NCI-H128 (cell line): Measurements from ENCODE around the gene LSM14B.
"Not testable (repeated sequence)": the region's sequence is repeated elsewhere in the genome, so short reads cannot be mapped to it uniquely, and the experiment has no call there.

Experiments used
- DNase-seq: peaks from one replicate; lab custom pipeline; 2025; ENCODE audit not compliant: unreplicated experiment; lab: John Stamatoyannopoulos, UW

Gene LSM14B

DNA sequence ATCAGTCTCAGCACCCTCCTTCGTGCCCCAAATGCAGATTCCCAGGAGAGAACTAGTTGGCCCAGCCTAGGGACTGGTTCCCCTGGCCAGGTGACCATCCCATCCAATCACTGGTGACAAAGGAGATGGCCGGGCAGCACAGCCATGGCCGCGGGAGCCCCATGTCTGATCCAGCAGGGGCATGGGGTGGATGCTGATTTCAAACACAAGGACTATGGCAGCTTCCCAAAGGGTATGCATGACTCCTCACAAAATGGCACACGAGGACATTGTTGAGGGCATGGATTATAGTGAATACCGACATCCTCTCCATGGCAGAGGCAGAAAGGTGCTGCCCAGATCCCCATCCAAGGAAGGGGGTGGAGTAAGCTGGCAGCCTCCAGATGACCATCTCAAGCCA is 9.9 kb upstream of the LSM14B start:
- no peak for DNase-seq

DNA sequence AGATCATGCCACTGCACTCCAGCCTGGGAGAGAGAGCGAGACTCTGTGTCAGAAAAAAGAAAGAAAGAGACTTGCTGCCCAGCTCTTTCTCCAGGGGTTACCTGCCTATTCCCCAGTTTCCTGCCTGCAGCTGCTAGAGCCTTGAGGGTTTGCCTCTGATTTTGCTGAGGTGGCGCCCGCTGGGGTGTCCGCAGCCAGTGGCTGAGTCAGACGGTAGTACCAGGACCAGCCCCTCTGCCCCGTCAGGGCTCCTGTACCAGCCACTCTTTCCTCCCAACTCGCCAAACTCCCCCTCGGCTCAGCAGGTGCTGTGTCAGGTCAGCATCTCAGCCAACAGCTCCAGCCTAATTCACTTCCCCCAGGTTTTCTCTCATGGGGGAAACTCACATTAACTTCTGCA is 7.4 kb upstream of the LSM14B start:
- no peak for DNase-seq

DNA sequence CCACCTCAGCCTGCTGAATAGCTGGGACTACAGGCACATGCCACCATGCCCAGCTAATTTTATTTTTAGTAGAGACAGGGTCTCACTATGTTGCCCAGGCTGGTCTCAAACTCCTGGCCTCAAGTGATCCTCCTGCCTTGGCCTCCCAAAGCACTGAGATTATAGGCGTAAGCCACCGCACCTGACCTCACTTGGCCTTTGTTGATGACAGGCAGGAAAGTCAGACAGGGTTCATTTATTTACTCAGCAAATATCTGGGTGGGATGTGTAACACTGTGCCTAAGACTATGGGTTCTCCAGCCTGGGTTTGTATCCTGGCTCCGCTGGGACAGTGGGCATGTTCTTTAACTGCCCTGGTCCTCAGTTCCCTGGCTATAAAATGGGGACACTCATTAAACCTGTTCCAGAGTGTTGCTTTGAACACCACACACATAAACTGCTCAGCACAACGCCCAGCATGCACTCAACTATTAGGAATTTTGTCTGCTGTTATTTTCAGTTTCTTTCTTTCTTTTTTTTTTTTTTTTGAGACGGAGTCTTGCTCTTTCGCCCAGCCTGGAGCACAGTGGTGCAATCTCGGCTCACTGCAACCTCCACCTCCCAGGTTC is 6.4 kb upstream of the LSM14B start:
- DNase-seq = not testable (repeated sequence)

DNA sequence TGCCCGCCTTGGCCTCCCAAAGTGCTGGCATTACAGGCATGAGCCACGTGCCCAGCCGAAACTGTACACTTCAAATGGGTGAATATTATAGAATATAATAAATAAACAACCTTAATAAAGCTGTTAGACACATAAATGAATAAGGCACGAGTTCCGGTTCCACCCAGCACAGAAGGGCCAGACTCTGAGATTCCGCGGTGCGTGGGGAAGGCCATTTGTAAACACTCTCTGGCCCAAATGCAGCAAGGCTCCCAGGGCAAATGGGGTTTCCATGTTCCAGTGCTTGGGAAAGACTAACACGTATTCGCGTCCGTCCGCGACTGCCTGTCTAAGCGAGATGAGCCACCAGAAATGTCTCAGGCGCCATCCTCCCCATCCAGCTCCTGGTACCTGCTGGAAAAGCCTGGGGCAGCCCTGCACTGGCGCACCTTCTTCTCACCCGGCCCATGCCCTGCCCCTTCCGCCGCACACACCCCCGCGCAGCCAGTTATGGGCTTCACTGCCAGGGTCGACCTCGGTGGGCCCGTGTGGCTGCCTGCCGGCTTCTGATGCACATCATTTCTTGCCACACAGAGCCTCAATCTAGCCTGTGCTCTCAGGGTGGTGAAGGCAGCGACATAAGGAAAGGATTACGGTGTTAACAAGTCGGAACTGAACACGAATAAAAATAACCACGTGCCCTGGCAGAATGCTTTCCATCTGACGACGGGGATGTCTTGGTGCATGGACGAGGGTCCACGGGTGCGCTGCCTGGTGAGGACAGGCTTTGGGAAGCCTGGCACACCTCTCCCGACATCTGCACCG is 5.5 kb upstream of the LSM14B start:
- DNase-seq = no peak

DNA sequence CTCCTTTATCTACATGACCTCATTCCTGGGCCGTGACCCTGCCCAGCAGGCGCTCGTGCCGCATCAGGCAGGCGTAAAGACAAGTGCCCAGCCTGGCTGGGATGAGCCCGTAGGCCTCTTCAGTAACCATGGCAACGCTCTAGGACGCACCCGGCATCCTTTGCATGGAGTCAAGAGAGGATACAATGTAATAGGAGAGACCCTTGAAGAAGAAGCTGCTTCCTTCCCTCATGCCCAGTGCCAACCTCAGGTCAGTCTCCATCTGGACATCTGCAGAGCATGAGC is 5.0 kb upstream of the LSM14B start:
- no peak for DNase-seq

DNA sequence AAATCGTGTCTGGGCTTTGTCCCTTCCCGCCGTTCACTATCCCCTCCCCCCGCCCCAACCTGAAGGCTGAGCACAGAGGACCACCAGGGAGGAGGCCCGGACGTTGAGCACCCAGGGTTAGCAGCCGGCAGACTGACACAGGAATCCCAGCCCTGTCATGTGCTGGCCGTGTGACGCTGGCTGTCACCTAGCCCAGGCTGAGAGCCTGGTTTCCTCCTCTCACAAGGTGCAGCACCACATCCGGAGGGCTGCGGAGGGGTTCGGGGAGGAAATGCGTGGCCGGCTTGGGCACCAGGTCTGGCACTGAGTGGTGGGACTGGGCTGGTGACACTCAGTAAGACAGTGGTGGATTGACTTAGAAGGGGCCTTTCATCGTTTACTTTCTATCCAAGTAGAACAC is 4.6 kb upstream of the LSM14B start:
- DNase-seq = no peak

DNA sequence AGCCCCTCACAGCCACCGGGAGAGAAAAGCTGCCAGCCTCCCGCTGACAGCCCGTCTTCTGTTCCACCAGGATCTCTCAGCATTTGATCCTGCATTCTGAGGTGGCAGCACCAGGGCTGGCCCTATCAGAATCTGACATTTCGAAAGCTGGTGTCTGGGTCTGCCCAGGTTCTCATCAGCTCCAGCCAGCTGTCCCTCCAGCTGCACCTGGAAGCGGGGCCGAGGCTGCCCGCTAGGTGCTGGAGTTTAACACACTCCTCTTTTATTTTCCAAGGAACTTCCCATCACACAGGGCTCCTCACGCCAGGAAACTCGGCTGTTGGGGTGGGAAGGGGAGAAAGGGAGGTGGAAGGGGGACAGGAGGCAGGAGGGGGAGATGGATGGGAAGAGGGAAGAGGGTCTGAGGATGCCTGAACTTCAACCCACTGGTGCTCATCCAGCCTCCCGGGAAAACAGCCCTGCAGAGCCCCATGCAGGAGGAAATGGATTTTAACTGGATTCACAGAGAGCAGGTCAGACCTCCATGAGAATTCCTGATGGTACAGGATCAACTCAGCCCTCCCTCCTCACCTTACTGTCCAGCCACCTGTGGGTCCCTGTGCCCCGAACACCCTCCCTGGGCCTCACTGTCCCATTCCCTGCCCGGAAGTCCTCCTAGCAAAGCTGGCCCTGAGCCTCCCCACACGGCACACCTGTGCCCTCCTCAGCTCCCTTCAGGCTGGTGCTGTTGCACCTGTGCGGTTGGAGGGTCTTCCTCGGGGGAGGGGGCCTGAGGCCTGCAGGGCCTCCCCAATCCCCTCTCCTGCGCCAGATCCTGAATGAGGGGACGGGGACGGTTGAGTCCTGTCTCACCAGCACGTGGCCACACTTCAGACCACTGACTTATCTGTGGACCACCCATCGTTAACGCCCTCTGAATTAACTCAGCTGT is 3.9 kb upstream of the LSM14B start:
- DNase-seq = no peak

DNA sequence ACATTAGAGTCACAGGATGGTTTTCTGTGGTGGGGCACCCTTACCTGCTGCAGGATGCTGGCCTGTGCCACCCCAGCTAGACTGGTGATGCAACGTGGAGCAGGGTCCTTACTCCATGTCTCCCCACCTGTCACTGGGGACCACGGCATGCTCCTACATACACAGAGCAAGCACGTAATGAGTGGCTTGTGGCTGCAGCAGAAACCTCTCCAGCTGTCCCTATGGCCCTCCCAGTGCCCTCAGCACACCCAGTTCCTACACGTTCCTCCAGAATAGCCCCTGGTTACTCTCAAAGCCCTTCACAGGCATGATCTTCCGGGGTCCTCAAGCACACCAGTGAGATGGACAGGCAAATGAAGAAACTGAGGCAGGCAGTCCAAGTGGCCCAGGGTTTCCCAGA is 3.2 kb upstream of the LSM14B start:
- no peak for DNase-seq

DNA sequence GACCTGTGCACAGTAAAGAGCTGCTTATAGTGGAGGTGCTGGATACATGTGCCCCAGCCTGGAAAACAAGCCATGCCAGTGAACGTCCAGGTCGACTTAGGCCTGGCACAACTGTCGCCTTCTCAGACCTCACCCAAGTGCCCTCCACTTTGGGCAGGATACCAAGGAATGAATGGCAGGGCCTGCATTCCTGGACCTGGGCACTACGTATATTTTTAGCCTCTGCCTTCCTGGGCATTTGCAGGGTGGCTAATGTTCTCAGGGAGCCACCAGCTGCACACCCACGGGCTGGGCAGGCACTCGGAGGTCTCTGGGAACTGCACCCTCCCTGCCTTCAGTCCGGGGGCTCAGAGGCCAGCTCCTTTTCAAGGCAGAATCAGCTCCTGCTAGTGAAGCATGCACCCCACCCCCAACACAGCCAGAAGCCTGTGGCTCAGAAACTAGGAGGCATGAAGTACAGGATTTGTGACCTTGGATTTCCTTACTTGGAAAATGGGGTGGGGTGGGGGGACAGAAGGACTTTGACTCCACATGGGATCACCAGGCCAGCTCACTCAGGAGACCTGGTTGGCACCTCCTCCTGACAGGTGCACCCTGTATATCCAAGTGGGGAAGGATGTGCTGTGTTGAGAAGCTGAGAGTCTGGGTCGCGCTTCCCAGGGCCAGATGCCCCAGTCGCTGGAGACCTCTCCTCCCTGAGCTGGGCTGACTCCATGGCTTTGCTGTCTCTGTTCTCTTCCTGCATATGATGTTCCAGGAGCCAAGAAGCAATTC is 2.5 kb upstream of the LSM14B start:
- DNase-seq = no peak

DNA sequence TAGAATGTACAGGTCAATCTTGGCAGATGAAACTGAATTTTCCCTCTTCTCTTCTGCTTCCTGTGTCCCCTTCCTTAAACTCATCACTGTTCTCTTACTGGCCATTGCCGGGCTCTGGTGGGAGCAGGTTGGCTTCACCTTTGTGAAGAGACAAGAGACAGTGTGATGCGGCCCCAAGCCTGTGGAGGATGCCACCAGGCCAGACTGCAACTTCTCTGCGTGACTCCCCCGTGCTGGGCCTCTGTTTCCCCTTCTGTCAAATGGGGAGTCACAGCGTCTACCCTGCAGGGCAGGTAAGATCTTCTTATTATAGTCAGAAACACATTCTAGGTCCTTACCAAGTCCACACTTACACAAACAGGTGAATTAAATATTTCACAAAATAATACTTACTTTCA is 1.9 kb upstream of the LSM14B start:
- DNase-seq = no peak

DNA sequence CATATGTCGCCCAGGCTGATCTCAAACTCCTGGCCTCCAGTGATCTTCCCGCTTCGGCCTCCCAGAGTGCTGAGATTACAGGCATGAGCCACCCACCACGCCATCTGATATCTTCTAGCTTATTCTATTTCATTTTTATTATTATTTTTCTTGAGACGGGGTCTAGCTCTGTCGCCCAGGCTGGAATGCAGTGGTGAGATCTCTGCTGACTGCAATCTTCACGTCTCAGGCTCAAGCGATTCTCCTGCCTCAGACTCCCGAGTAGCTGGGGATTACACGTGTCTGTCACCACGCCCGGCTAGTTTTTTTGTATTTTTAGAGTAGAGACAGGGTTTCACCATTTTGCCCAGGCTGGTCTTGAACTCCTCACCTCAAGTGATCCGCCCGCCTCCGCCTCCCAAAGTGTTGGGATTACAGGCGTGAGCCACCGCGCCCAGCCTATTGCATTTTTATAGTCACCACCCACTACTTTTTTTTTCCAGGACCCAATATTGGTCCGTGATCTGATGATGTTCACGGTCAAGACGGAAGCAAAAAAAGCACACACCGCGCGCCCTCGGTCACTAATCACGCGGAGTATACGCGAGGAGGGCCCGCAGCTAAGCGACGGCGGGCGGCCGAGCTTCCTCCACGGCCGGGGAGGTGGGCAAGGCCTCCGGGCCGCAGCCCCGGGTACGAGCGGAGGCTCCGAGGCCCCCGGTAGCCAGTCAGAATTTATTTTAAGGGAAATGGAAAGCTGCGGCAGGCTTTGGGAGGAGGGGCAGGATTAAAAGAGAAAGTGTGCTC is 1.1 kb upstream of the LSM14B start:
- DNase-seq = no peak

DNA sequence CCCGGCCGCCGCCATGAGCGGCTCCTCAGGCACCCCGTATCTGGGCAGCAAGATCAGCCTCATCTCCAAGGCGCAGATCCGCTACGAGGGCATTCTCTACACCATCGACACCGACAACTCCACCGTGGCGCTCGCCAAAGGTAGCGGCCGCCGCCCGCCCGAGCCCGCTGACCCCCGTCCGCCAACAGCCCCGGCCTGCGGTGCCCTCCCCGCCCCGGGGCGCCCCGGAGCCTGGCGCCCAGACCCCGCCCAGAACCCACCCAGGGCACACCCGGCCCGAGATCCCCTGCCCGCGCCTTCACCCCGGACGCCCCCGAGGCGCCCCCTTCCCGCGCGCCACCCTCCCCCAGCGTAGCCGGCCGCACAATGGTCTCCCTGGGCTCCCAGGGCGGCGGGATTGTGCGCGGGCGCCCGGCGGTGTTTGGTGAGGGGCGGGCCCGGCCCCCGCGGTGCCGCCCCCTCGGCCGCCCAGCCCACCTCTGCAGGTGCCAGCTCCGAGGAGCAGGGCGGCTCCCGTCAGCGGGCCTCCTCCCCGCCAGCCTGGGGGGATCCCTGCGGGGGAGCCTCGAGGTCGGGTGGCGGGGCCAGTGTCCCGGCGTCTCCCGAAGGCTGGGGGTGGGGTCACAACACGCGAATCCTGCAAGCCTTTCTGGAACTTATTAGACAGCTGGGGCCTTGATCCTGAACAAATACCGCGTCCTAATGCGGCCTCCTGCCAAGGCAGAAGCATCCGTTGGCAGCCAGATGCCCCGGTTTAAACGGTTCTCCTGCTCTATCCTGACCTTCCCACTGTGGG is 577 bp downstream of the LSM14B start:
- DNase-seq = no peak

DNA sequence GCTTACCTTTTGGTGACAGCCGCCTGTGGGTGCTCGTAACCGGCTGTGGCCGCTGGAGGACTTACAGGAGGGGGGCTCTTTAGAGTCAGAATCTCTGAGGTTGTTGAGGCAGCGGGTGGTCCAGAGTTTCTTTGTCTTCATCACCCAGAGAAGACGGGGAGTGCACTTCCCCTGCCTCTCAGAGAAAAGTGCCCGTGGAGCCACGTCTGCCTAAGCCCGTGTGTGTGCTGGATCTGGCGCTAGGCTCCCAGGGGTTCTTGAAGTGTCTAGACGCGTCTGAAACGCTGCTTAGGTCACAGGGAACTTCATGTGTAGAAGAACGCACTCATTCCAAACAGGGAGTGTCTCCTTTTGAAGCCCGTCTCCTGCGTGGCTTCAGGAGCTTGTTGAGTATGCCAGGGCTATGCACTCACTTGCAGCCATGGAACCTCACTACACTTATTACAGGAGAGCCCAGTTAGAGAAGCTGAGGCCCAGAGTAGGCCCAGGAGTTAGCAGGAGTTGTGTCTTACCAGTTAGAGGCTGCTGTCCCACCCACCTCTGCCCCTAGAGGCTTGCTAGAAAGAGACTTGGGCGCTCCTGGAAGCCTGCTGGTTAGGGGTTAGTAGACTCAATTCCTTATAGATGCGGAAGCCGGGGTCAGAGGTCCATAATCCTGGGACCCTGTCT is 1.3 kb downstream of the LSM14B start:
- DNase-seq = no peak

DNA sequence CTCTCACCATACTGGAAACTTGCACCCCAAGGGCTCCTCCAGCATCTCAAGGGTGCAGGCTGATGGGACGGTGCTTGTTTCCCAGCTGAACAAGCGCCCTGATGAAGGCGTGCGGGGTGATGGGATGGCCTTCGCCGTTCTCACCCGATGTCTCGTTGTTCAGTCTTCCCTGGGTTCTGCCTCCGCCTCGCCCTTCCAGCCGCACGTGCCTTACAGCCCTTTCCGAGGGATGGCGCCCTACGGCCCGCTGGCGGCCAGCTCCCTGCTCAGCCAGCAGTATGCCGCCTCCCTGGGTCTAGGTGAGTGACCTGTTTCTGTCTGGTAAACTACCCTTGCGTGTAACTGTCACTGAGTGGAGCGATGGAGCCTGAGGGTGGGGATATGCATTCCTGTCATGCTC is 3.9 kb downstream of the LSM14B start:
- no peak for DNase-seq

DNA sequence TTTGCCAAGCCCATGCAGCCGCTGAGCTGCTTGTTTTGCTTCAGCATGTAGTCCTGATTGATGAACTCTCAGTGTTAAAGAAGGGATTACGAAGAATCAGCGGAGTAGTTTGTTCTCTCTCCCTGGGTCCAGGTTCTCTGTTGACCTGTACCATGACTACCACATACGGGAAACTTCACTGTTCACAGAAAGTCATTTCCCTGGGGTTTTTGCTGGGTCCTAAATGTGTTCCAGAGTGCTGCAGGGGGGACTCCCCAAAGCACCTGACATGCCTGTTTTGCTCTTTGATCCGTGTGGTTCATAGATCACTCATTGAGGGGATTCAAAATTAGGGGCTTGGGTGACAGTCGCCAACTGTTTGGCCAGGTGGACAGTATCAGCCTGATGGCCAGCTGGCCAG is 5.5 kb downstream of the LSM14B start:
- DNase-seq = no peak

DNA sequence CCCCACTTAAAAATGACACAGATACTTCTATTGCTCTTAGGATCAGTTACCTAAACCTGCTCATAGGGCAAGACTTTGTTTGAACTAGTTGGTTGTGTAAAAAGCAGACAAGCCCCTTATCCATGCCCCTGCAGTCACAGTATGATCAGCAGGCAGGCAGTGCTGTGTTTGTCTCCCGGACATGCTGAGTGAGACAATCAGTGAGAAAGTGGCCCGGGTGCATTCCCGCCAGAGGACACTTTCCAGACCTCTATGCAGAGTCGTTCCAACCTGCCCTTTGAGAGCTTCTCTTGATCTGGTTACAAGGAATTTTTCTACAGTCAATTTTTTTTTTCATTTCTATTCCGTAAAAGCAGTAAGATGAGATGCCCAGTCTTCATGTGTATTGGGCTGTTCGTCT is 6.2 kb downstream of the LSM14B start:
- no peak for DNase-seq

DNA sequence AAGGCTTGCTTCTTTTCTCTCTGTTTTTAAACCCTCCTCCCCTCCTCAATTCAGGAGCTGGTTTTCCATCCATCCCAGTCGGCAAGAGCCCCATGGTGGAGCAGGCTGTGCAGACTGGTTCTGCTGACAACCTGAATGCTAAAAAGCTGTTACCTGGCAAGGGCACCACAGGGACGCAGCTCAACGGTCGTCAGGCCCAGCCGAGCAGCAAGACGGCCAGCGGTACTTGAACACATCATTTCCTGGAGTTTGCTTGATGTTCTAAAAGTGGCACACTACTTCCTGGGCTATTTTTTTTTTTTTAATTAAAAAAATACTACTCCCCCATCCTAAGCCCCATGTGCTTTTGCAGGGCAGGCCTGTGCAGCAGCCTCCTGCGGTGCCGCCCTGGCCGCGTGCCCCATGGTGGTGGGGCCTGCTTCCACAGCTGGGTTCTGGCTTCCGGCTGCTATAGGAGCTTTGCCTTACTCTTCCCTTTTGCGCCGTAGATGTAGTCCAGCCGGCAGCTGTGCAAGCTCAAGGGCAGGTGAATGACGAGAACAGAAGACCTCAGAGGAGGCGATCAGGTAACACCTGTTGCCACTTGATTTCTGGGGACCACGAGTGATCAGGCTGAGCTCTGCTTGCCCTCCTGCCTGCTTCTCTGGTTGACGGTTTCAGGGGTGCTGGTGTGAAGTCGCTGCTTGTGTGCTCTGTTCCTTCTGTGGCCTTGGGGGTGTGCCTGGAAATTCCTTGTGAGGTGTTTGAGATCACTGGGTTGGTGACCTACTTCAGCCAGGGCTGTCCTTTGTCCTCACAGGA is 7.7 kb downstream of the LSM14B start:
- DNase-seq = no peak

DNA sequence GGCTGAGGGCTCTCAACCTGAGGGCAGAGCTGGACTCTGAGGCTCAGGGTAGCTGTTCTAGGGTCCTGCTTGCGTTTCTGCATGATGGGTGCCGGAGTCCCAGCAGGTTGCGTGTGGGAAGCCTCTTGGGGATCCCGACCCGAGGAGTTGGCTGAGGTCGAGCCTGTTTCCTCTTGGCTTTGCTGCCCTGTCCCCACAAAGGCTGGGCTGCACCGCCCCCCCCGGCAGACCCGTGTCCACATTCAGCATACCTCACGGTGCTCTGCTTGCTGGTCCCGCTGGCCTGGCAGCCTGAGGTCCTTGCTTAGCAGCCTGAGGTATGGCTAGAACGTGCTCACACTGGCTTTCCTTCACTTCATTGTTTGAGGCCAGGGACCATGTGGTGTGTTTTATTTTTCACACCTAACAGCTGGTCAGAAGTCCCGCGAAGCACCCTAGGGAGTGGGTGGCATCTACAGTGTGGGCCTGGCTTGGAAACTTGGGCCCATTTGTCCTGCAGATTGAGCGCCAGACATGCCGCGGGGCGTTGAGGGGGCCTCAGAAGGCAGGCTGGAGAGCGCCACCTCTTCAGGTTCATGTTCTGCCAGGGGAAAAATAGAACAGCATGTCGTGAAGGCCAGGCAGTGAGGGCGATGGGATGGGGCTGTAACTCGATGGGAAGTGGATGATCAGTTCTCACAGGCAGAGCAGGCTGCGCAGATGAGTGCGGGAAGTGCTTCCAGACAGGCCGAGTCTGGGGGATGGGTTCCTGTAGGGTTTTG is 9.5 kb downstream of the LSM14B start:
- no peak for DNase-seq
